T-helper 1 cell (primary cell): ENCODE data around the gene ACSM6.

ENCODE experiments used
- DNase-seq, 5 donors: peaks; one replicate each; pipeline ENCODE4 v3.0.0-alpha.2; 2012 to 2020

The ACSM6 gene

GRCh38 chr10:95275726-95276366 is 81.8 kb downstream of the ACSM6 start:
- no peak for DNase-seq

- DNase-seq: no peak
Measured at GRCh38 chr10:95276367-95277200, 82.5 kb downstream of the ACSM6 start.

GRCh38 chr10:95277201-95277570 is 83.1 kb downstream of the ACSM6 start:
- no peak for DNase-seq

GRCh38 chr10:95277614-95278013 is 83.6 kb downstream of the ACSM6 start:
- no peak for DNase-seq
